Fibroblast of villous mesenchyme (primary cell): Measurements from ENCODE around the gene GCGR. TPM values are rescaled to one million over a fixed set of nuclear protein-coding genes. Genes with fewer than 3 reads are reported as not detected.

ENCODE experiments used
- DNase-seq: peaks from one replicate; pipeline ENCODE4 v3.0.0-alpha.2; 2010; ENCODE audit warnings: low read depth
- H3K4me3 ChIP-seq: 2 replicates; pipeline ENCODE4 v1.5.1; 2011; ENCODE audit warnings: low read depth, mild to moderate bottlenecking, low read length
- CTCF ChIP-seq: IDR thresholded peaks from 2 replicates; pipeline ENCODE4 v1.5.1; 2012; ENCODE audit warnings: low read depth, mild to moderate bottlenecking, low read length; ENCODE audit not compliant: insufficient read depth
- total RNA-seq: library from RNA; depleted of rRNA; stranded (reverse); fragments of >200 nt; gene quantifications from 2 replicates; pipeline ENCODE4 v1.2.3, GENCODE V29; 2012

The GCGR gene
- total RNA-seq, 1 donor = not detected

- DNase-seq = no peak
- no peak for TF ChIP-seq CTCF
- H3K4me3 ChIP-seq = no peak overlapping the region
Measured at GRCh38 chr17:81840826-81841778, 37.2 kb downstream of the GCGR start.

- H3K4me3 ChIP-seq = no peak overlapping the region
- no peak for DNase-seq
- no peak for TF ChIP-seq CTCF
Measured at GRCh38 chr17:81841866-81842265, 37.9 kb downstream of the GCGR start.

- no peak overlapping the region for H3K4me3 ChIP-seq
- TF ChIP-seq CTCF = no peak
- no peak for DNase-seq
Measured at GRCh38 chr17:81842378-81842724, 38.4 kb downstream of the GCGR start.

GRCh38 chr17:81842725-81843504 lies 39.0 kb downstream of the GCGR start:
- peak; percentile 45 for DNase-seq
- no peak overlapping the region for H3K4me3 ChIP-seq
- no peak for TF ChIP-seq CTCF

GRCh38 chr17:81843713-81844326 lies 39.9 kb downstream of the GCGR start:
- DNase-seq = no peak
- H3K4me3 ChIP-seq = no peak overlapping the region
- TF ChIP-seq CTCF = no peak

GRCh38 chr17:81844327-81844851 lies 40.4 kb downstream of the GCGR start:
- no peak overlapping the region for H3K4me3 ChIP-seq
- no peak for DNase-seq
- TF ChIP-seq CTCF = no peak
